Measurements from ENCODE around the gene POLR2L. TPM values are rescaled to one million over a fixed set of nuclear protein-coding genes. Genes with fewer than 3 reads are reported as not detected.

Gene POLR2L
- total and polyA plus RNA-seq, 5 donors from 2014 or later = 43.1 to 101 (median 74.3) TPM

- DNase-seq (peak; percentile 97 to 98 (median 98)), ATAC-seq (ENCODE audit: low read depth in 2 of 2) (peak; percentile 86 to 89)
- H3K9me3 Mint-ChIP-seq = no peaks in the 10 kb centered on the region
- Histone ChIP-seq H3K4me1 (ENCODE audit: control insufficient read depth, insufficient read depth, low read length, poor library complexity, severe bottlenecking) (peaks cover 42% of the 10 kb centered on the region), H3K4me3 (ENCODE audit: low read depth, low read length) (peak within 1 kb of the TSS; percentile 76), H3K27me3 (ENCODE audit: control insufficient read depth, insufficient read depth, low read length) (no peaks in the 10 kb centered on the region), H3K36me3 (ENCODE audit: control insufficient read depth, insufficient read depth, low read length) (peaks cover 22% of the 10 kb centered on the region), H3K9me3 (ENCODE audit: control insufficient read depth in 2 of 2, low read length in 2 of 2) (no peaks in the 10 kb centered on the region), H3K27ac (ENCODE audit: insufficient read depth, low read length, poor library complexity, severe bottlenecking) (peak within 1 kb of the TSS; percentile 95)
- peaks cover 6 to 49% (median 17%) of the 10 kb centered on the region in 4 donors for H3K4me1 Mint-ChIP-seq
- peak within 1 kb of the TSS; percentile 94 to 98 (median 96) for H3K4me3 Mint-ChIP-seq
- peak within 1 kb of the TSS; percentile 93 to 99 (median 97) for H3K27ac Mint-ChIP-seq
- peaks cover 4% of the 10 kb centered on the region for H3K27me3 Mint-ChIP-seq
- peaks cover 5% of the 10 kb centered on the region for H3K36me3 Mint-ChIP-seq
These were observed 32.9 kb downstream of the POLR2L start, which contains the start of gene RPLP2 for GRCh38 chr11:809287-810039. Gene RPLP2 (plus strand): TSS chr11:809967. CDS start chr11:810235, 268 bp downstream.

GRCh38 chr11:808427-809286, 33.7 kb downstream of the POLR2L start:
- peaks cover 4% of the 10 kb centered on the region for H3K27me3 Mint-ChIP-seq
- Histone ChIP-seq H3K36me3 (ENCODE audit: control insufficient read depth, insufficient read depth, low read length) (peaks cover 22% of the 10 kb centered on the region), H3K9me3 (ENCODE audit: control insufficient read depth in 2 of 2, low read length in 2 of 2) (no peaks in the 10 kb centered on the region), H3K27me3 (ENCODE audit: control insufficient read depth, insufficient read depth, low read length) (no peaks in the 10 kb centered on the region), H3K27ac (ENCODE audit: insufficient read depth, low read length, poor library complexity, severe bottlenecking) (peak overlapping the region; percentile 95), H3K4me1 (ENCODE audit: control insufficient read depth, insufficient read depth, low read length, poor library complexity, severe bottlenecking) (peaks cover 50% of the 10 kb centered on the region), H3K4me3 (ENCODE audit: low read depth, low read length) (peak overlapping the region; percentile 76)
- peak overlapping the region; percentile 94 to 98 (median 96) for H3K4me3 Mint-ChIP-seq
- H3K4me1 Mint-ChIP-seq = peaks cover 6 to 57% (median 17%) of the 10 kb centered on the region in 4 donors
- peaks cover 5% of the 10 kb centered on the region for H3K36me3 Mint-ChIP-seq
- ATAC-seq (ENCODE audit: low read depth in 2 of 2) (no peak), DNase-seq (peak in 2 of 3 donors; percentile 29 to 51)
- no peaks in the 10 kb centered on the region for H3K9me3 Mint-ChIP-seq
- H3K27ac Mint-ChIP-seq = peak overlapping the region; percentile 93 to 99 (median 97)

GRCh38 chr11:804599-804964, 37.7 kb downstream of the POLR2L start:
- H3K27ac Mint-ChIP-seq = peak overlapping the region; percentile 9 to 72 (median 59)
- no peak for ATAC-seq (ENCODE audit: low read depth in 2 of 2)

GRCh38 chr11:803770-804598, 38.3 kb downstream of the POLR2L start:
- H3K36me3 ChIP-seq (ENCODE audit: control insufficient read depth, insufficient read depth, low read length) = no peaks in the 10 kb centered on the region
- no peak for ATAC-seq (ENCODE audit: low read depth in 2 of 2)
- no peaks in the 10 kb centered on the region for H3K9me3 Mint-ChIP-seq
- H3K4me3 ChIP-seq (ENCODE audit: low read depth, low read length) = peak overlapping the region; percentile 71
- peaks cover 34% of the 10 kb centered on the region for H3K4me1 ChIP-seq (ENCODE audit: control insufficient read depth, insufficient read depth, low read length, poor library complexity, severe bottlenecking)
- H3K4me1 Mint-ChIP-seq = peaks cover 0 to 26% (median 7%) of the 10 kb centered on the region in 4 donors
- DNase-seq = no peak
- H3K36me3 Mint-ChIP-seq = no peaks in the 10 kb centered on the region
- peak overlapping the region; percentile 51 to 72 (median 69) for H3K27ac Mint-ChIP-seq
- H3K27ac ChIP-seq (ENCODE audit: insufficient read depth, low read length, poor library complexity, severe bottlenecking) = peak overlapping the region; percentile 80
- no peaks in the 10 kb centered on the region for H3K27me3 ChIP-seq (ENCODE audit: control insufficient read depth, insufficient read depth, low read length)
- peak overlapping the region; percentile 83 to 86 (median 86) for H3K4me3 Mint-ChIP-seq
- H3K9me3 ChIP-seq (ENCODE audit: control insufficient read depth in 2 of 2, low read length in 2 of 2) = no peaks in the 10 kb centered on the region
- no peaks in the 10 kb centered on the region for H3K27me3 Mint-ChIP-seq

More at GRCh38 chr11:804599-804964, 37.7 kb downstream of the POLR2L start:
- peaks cover 0 to 30% (median 9%) of the 10 kb centered on the region in 4 donors for H3K4me1 Mint-ChIP-seq
- Histone ChIP-seq H3K4me1 (ENCODE audit: control insufficient read depth, insufficient read depth, low read length, poor library complexity, severe bottlenecking) (peaks cover 35% of the 10 kb centered on the region), H3K4me3 (ENCODE audit: low read depth, low read length) (peak overlapping the region; percentile 71), H3K36me3 (ENCODE audit: control insufficient read depth, insufficient read depth, low read length) (no peaks in the 10 kb centered on the region), H3K27ac (ENCODE audit: insufficient read depth, low read length, poor library complexity, severe bottlenecking) (peak overlapping the region; percentile 80), H3K9me3 (ENCODE audit: control insufficient read depth in 2 of 2, low read length in 2 of 2) (no peaks in the 10 kb centered on the region), H3K27me3 (ENCODE audit: control insufficient read depth, insufficient read depth, low read length) (no peaks in the 10 kb centered on the region)
- H3K9me3 Mint-ChIP-seq = no peaks in the 10 kb centered on the region
- no peak for DNase-seq
- peak overlapping the region; percentile 83 to 86 (median 86) for H3K4me3 Mint-ChIP-seq
- no peaks in the 10 kb centered on the region for H3K36me3 Mint-ChIP-seq
- H3K27me3 Mint-ChIP-seq = peaks cover 2% of the 10 kb centered on the region

GRCh38 chr11:803467-803742, 38.9 kb downstream of the POLR2L start:
- Mint-ChIP-seq H3K27ac (no peak overlapping the region), H3K4me1 (peaks cover 0 to 20% (median 4%) of the 10 kb centered on the region in 4 donors), H3K9me3 (no peaks in the 10 kb centered on the region), H3K27me3 (no peaks in the 10 kb centered on the region), H3K4me3 (peak overlapping the region in 2 of 4 donors; percentile 61 to 83), H3K36me3 (no peaks in the 10 kb centered on the region)
- no peak overlapping the region for H3K4me3 ChIP-seq (ENCODE audit: low read depth, low read length)
- H3K27ac ChIP-seq (ENCODE audit: insufficient read depth, low read length, poor library complexity, severe bottlenecking) = no peak overlapping the region
- H3K36me3 ChIP-seq (ENCODE audit: control insufficient read depth, insufficient read depth, low read length) = no peaks in the 10 kb centered on the region
- no peaks in the 10 kb centered on the region for H3K9me3 ChIP-seq (ENCODE audit: control insufficient read depth in 2 of 2, low read length in 2 of 2)
- ATAC-seq (ENCODE audit: low read depth in 2 of 2) (no peak), DNase-seq (no peak)
- peaks cover 34% of the 10 kb centered on the region for H3K4me1 ChIP-seq (ENCODE audit: control insufficient read depth, insufficient read depth, low read length, poor library complexity, severe bottlenecking)
- H3K27me3 ChIP-seq (ENCODE audit: control insufficient read depth, insufficient read depth, low read length) = no peaks in the 10 kb centered on the region

GRCh38 chr11:802693-803466, 39.4 kb downstream of the POLR2L start:
- peak overlapping the region in 1 of 3 donors; percentile 20 for H3K27ac Mint-ChIP-seq
- Histone ChIP-seq H3K27me3 (ENCODE audit: control insufficient read depth, insufficient read depth, low read length) (no peaks in the 10 kb centered on the region), H3K9me3 (ENCODE audit: control insufficient read depth in 2 of 2, low read length in 2 of 2) (no peaks in the 10 kb centered on the region), H3K4me3 (ENCODE audit: low read depth, low read length) (no peak overlapping the region), H3K27ac (ENCODE audit: insufficient read depth, low read length, poor library complexity, severe bottlenecking) (no peak overlapping the region), H3K4me1 (ENCODE audit: control insufficient read depth, insufficient read depth, low read length, poor library complexity, severe bottlenecking) (peaks cover 34% of the 10 kb centered on the region), H3K36me3 (ENCODE audit: control insufficient read depth, insufficient read depth, low read length) (no peaks in the 10 kb centered on the region)
- no peak for DNase-seq
- ATAC-seq (ENCODE audit: low read depth in 2 of 2) = no peak
- peaks cover 0 to 17% (median 3%) of the 10 kb centered on the region in 4 donors for H3K4me1 Mint-ChIP-seq
- H3K4me3 Mint-ChIP-seq = peak overlapping the region in 2 of 4 donors; percentile 26 to 61
- no peaks in the 10 kb centered on the region for H3K36me3 Mint-ChIP-seq
- H3K27me3 Mint-ChIP-seq = no peaks in the 10 kb centered on the region
- H3K9me3 Mint-ChIP-seq = no peaks in the 10 kb centered on the region
